ENCODE measurements around the gene ETNK2.

Gene ETNK2

GRCh38 chr1:204146965-204147364 lies 4.9 kb downstream of the ETNK2 start:
- no peak for DNase-seq

- no peak for DNase-seq
Observed at GRCh38 chr1:204146309-204146708, 5.5 kb downstream of the ETNK2 start.

GRCh38 chr1:204145033-204145504 lies 6.8 kb downstream of the ETNK2 start:
- no peak for DNase-seq

GRCh38 chr1:204143276-204144041 lies 8.4 kb downstream of the ETNK2 start:
- no peak for DNase-seq

GRCh38 chr1:204142032-204142974 lies 9.5 kb downstream of the ETNK2 start:
- DNase-seq, result no peak

- DNase-seq, result no peak
Observed at GRCh38 chr1:204141131-204141530, 10.7 kb downstream of the ETNK2 start.

- no peak for DNase-seq
Observed at GRCh38 chr1:204139952-204140351, 11.9 kb downstream of the ETNK2 start.

- DNase-seq, result no peak
Observed at GRCh38 chr1:204139088-204139487, 12.8 kb downstream of the ETNK2 start.

- DNase-seq, result no peak
Observed at GRCh38 chr1:204136814-204137213, 15.0 kb downstream of the ETNK2 start.

- no peak for DNase-seq
Observed at GRCh38 chr1:204134103-204134502, 17.7 kb downstream of the ETNK2 start.

GRCh38 chr1:204132718-204133117 lies 19.1 kb downstream of the ETNK2 start:
- no peak for DNase-seq

GRCh38 chr1:204131978-204132377 lies 19.9 kb downstream of the ETNK2 start:
- no peak for DNase-seq

GRCh38 chr1:204130981-204131892 lies 20.6 kb downstream of the ETNK2 start:
- DNase-seq, result peak; percentile 44

- peak; percentile 68 for DNase-seq
Observed at GRCh38 chr1:204130178-204130577, 21.7 kb downstream of the ETNK2 start.

- DNase-seq, result peak; percentile 62
Observed at GRCh38 chr1:204128964-204129896, 22.6 kb downstream of the ETNK2 start.

- DNase-seq, result no peak
Observed at GRCh38 chr1:204128464-204128963, 23.3 kb downstream of the ETNK2 start.

GRCh38 chr1:204127597-204128242 lies 24.1 kb downstream of the ETNK2 start:
- DNase-seq, result peak; percentile 77

GRCh38 chr1:204126956-204127355 lies 24.9 kb downstream of the ETNK2 start:
- DNase-seq, result no peak

GRCh38 chr1:204126386-204126785 lies 25.5 kb downstream of the ETNK2 start:
- no peak for DNase-seq

- no peak for DNase-seq
Observed at GRCh38 chr1:204125759-204126351, 26.0 kb downstream of the ETNK2 start.

Data from COR-L47 (cell line).